Fibroblast of the conjunctiva (primary cell): ENCODE measurements around the gene NUDT11.
"Not testable (repeated sequence)": the region's sequence is repeated elsewhere in the genome, so short reads cannot be mapped to it uniquely, and the experiment has no call there.

Source experiments
- DNase-seq: peaks from one replicate; pipeline ENCODE4 v3.0.0-alpha.2; 2010; ENCODE audit warnings: low read depth

The NUDT11 gene

DNA sequence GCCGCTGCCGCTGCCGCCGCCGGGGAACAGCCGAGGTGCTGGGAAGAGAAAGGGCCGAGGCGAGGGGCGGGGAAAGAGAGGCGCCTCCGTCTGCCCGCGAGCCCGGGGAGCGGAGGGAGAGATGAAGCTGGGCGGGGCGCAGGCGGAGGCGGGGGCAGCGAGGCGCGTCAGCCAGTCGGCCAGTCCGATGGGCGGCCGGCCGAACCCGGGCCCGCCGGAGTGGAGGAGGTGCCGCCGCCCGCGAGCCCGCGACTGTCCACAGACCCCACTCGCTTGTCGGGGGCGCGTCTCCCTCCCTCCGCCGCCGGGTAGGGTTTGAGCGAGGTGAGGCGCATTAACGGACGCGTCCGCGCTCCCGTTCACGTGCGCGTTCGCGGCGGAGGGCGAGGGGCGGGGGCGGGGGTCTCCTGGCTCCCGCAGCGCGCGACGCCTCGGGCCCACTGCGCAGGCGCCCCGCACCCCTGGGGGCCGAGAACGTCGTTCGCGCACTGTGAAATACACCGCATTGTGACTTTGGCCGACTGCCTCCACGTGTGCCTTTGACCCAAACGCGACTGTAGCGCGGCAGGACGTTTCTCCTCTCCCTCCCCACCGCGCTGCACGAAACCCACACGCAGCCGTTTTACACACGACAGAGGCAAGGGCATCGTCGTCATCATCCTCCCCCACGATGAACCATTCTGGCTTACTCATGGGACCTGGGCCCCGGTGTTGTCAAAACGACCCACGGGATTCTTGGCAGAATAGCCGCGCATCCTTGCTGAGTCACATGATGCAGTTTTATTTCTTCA, at the start of gene NUDT11:
NUDT11 (minus strand) TSS at position 92 of the 791 bp plus-strand sequence. CDS start 148 bp downstream, outside the sequence.
- peak; percentile 13 for DNase-seq

DNA sequence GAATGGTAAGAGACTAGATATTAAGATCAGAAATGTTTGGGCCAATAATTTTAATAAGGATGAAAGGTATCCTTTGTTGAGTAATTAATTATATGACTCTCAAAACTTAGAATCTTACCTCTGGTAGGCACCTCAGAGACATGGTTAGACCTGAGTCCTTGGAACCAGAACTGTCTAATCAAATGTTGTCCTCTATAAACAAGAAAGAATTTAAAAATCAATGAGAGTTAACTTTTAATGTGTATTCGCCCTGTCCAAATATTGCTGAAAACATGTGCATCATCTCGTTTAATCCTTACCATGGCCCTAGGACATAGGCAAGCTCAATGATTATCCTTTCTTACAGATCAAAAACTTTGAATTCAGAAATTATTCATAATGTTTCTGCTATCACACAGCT, 24.0 kb upstream of the NUDT11 start:
- DNase-seq: no peak

DNA sequence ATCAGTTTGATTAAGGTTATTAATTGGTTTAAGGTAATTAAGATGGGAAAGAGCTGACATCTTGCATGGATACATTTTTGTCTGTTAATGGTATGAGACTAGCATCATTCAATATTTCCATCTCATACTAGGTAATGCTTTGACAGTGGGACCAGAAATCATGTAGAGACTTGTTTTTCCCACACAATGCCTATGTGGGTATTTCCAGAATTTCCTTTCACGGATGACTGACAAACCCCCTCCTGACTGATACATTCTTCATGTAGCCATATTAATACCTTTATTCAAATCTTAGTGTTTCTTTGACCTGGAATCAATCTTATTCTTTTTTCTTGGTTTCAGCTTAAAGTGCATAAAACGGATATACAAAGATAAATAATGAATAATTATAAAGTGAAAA, 22.7 kb upstream of the NUDT11 start:
- not testable (repeated sequence) for DNase-seq

DNA sequence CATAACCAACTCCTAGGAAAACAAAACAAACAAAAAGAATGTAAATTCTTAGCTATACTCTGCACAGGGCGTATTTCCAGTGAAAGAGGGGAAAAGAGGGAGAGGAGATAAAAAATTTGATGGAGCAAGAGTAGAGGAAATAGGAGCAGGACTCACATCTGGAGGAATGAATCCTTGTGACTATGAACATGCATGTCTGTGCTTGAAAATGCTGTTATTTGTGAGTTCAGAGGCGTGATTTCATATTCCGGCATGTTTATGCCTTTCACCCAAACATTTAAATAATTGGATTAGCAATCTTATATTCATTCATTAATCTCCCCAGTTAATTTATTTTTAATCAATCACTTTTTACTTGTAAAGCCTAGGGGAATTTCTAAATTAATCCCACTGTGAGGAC, 11.2 kb upstream of the NUDT11 start:
- DNase-seq: no peak

DNA sequence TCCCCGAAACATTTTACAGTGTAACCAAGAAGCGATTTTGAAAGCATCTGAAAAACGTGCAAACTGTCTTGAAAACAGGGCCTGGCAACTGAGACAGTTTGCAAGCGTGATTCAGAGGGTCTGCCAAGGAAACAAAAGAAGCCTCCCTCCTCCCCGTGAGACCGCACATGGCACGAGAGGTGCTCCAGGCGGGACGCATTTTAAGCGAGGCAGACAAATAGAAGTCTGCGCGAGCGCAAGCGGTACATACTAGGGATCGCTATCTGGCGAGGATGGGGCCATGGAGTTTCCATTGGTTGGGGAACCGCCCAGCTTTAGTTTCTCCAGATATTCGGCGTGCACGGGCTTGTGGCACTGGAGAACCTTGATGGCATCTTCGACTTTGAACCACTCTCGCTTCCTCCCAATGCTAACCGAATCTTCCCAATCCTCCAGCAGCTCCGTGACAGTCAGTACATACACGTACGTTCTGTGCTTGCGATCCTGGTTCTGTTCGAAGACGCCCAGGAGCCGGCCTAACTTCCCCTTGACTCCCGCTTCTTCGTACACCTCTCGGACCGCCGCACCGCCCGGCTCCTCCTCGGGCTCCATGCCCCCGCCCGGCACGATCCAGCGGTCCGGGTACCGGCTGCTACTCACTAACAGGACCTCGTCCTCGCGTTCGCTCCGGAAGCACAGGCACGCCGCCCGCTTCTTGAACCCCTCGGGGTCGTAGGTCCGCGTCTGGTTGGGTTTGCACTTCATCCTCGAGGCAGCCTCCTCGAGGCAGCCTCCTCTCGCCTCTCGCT, 497 bp downstream of the NUDT11 start:
- DNase-seq: not testable (repeated sequence)

DNA sequence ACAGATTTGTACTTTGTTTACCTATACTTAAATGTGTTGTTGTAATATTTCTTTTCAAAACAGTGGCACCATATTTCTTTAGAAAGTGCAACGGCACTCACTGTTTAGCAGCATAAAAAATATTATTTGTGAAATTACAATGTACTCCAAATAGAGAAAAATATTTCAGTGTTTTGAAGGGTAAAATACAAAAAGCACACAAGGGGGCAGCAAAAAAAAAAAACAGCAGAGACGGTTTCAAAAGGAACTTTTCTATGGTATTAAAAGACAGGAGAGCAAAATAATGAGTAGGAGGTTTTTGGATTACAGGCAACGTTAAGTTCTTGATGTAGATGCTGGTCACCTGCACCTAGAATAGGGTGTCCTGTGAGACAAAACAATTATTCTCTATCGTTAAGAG, 2.0 kb downstream of the NUDT11 start:
- no peak for DNase-seq

DNA sequence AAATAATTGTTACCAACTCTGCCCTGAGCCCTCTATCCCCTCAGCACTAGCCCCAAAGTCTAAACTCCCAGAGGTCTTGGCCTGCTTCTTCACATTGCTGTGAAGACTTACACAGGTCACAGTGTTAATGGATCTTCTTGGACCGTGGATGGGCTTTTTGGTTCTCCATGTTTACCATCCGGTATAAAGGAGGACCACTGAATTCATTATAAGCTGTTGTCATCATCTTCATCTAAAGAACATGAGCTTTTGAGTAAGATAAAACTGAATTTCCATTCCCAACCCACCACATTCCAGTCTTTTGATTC, 8.5 kb downstream of the NUDT11 start:
- DNase-seq: no peak

DNA sequence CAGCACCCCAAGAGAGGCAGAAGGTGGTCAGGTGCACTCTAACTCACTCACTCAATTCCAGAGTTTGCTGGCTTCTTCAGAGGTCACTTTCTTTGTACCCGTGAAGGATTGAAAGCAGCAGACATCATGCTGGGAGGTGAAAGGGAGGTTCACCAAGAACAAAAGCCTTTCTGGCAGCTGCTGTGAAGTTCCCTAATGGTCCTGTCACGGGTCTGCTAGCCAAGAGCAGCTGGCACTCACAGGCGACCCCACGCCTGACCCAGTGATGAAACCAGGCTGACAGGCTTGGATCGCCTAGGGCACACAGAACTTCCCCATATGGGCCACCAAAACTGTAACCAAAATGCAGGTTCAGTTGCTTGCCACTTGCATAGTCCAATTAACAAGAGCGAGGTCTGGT, 11.8 kb downstream of the NUDT11 start:
- no peak for DNase-seq

DNA sequence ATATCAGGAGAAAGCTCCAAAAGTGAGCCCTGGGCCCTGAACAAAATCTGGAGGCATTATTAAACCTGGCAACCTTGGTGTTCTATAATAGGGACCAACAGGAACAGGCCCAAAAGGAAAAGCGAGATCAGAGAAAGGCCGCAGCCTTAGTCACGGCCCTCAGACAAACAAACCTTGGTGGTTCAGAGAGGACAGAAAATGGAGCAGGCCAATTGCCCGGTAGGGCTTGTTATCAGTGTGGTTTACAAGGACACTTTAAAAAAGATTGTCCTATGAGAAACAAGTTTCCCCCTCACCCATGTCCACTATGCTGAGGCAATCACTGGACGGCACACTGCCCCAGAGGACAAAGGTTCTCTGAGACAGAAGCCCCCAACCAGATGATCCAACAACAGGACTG, 14.0 kb downstream of the NUDT11 start:
- DNase-seq: not testable (repeated sequence)

DNA sequence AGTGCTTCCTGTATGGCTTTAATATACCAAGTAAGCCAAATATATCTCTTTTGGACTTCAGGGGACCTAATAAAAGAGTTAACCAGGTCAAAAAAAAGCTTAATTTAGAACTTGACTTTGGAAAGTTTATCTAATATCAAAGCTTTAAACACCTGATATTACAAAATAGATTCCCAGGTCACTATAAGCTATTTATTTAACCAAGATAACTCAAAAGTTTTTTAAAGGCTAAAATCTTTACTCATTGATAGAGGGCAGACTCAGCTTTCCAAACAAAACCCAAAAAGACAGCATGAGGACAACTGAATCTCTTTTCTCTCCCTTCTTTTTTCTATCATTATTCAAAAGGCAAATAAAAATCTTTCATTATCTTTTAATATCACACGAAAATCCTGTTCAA, 19.5 kb downstream of the NUDT11 start:
- no peak for DNase-seq

DNA sequence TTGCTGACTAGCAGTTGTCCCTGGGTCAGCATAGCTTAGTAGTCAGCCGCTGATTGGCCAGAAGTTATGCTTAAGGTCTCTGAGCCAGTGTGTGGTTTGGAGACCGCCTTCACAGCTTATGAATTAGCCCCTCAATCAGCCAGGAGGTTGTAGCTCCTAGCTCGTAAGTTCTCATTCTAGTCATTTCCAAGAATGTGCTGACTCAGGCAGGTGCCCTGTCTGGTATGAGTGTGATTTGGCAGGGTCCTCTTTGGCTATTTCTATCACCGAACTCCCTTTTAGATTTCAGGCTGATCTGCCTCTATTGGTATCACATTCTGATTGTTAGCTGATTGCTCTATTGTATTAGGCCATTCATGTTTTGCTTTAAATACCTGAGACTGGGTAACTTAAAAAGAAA, 33.1 kb downstream of the NUDT11 start:
- no peak for DNase-seq

DNA sequence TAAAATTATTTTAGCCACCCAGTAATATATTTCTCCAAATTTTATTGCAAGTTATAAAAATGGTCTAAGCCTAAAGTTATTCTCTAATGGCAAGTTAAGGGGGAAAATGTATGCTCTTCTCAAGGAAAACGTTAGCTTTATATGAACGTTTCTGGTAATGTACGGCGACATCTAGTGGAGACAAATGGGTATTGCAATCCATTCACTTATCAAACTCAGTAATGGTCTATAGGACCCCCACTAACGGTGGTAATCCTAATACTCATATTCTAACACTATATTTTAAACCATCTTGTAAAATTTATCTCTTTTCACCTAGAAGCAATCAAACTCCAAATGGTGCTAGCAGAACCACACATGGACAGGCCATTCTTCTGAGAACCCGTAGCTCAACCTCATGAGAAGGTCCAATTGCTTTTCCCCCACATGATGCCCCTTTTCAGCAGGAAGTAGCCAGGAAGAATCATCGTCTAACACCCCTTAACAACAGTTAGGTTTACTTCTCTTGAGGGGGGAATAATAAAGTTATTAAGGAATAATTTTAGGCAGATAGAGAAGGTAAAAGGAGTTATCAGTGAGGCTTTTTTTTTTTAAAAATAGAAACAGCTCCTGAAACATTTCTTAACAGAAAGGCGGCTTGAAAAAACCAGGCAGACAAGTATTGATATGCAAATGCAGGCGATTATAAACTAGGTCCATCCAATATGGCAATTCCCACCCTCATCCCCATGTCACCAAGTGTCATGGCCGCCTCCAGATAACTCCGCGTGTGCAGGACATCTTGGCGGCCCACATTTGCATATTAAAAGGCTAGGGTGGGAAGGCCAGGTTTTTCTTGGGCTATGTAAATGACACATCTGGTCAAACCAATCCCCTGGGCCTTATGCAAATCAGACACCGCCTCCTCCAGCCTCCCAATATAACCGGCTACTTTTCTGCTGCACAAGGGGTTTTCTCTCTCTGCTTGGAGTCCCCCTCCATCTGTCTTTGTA, 35.0 kb downstream of the NUDT11 start:
- peak; percentile 33 for DNase-seq

DNA sequence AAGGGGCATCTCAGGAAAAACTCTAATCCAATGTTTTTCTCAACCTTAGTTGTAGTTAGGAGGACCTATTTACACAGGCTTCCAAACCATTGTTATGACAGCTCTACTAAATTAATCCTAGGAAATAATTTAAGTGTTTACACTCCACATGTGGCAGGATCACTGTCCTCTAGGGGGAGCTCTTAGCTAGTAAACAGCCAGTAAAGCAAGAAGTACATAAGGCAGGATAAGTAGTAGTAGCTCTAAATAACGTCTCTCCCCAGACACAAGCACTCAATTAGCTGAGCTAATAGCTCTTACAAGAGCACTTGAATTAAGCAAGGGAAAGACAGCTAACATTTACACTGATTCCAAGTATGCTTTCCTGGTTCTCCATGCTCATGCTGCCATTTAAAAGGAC, 37.3 kb downstream of the NUDT11 start:
- DNase-seq: no peak

DNA sequence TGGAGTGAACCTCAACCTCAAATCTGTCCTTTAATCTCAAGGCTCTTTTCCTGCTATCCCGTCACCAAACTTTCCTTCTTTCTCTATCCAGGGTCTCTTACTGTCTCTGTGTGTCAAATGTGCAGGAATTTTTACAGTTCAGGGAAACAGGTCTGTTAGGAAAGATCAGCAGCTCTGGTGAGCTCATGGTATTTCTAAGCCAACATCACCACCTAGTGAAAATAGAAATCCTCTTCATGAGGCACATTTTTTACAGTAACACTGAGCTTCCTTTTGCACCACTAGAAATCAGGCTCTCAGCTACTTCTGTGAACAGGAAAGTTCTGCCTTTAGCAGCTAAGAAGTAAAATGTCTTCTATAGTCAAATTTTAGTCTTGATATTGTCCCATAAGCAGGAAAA, 39.6 kb downstream of the NUDT11 start:
- no peak for DNase-seq

DNA sequence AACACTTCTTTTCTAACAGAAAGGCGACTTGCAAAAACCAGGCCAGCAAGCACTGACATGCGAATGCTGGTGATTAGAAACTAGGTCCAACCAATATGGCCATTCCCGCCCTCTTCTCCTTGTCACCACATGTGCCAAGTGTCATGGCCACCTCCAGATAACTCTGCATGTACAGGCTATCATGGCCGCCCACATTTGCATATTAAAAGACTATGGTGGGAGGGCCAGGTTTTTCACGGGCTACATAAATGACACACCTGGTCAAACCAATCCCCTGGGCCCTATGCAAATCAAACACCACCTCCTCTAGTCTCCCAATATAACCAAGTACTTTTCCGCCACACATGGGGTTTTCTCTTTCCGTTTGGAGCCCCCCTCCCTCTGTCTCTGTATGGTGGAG, 40.1 kb downstream of the NUDT11 start:
- no peak for DNase-seq

DNA sequence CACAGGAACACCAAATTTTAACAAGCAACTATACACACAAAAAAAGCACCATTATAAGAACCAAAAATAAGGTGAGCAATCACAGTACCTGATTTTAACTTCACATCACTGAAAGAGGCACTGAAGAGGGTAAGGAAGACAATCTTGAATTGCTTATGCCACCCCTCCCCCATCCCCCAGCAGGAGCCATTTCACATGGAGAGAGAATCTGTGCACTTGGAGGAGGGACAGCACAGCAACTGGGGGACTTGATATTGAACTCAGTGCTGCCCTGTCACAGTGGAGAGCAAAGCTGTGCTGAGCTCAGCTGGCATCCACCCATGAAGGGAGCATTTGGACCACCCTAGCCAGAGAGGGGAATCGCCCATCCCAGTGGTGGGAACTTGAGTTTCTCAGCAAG, 56.0 kb downstream of the NUDT11 start:
- DNase-seq: no peak
